ENCODE data around the gene CFAP119. TPM values are rescaled to one million over a fixed set of nuclear protein-coding genes. Genes with fewer than 3 reads are reported as not detected.

The CFAP119 gene
- total and polyA plus RNA-seq, 4 donors, result 0.33 to 2.7 (median 1.2) TPM

DNA sequence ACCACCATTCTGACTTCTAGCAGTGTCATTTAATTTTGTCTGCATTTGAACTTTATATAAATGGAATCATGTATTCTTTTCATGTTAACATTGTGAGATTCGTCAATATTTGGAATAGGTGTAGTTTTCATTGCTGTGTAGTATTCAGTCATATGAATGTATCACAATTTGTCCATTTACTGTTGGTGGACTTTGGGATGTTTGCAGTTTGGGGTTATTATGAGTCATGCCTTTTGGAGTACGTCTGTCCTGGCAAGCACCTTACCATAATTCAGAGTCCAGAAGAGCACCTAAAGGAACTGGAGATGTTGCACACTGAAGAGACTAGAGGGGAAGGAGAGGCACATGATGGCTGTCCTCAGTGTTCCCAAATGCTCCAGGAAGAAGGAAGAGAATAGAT, 16.8 kb downstream of the CFAP119 start (continued):
- TF ChIP-seq FOXA1 (IDR thresholded peaks at IDR 0.05), result no peak
- peak; percentile 90 for TF ChIP-seq RXRA (IDR thresholded peaks at IDR 0.05)
- TF ChIP-seq TAF1 (conservative IDR thresholded peaks at IDR 0.05), result no peak
- peak; percentile 45 for TF ChIP-seq YY1 (IDR thresholded peaks at IDR 0.05)

DNA sequence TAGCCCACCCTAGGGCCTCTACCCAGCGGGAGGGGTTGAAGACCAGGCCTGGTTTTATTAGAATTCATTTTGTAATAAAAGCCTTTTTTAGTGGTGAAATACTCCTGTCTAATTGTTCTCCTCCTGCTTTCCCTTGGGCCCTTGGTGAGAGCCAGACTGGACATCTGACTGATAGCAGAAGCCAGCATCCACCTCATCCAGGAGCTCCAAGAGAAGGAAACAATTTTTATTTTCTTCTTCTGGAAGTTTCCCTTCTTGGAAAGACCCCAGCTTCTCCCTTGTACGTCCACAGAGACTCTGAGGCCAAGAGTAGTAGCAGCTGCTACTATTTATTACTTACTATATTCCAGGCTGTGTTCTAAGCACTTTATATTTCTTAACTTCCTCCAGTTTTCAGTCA, 17.7 kb downstream of the CFAP119 start:
- H3K4me3 ChIP-seq (ENCODE audit: low read depth in 1 of 3, low read length in 3 of 3), result no peak overlapping the region
- TF ChIP-seq FOXA1 (IDR thresholded peaks at IDR 0.05), result no peak
- TF ChIP-seq HNF4G (IDR thresholded peaks at IDR 0.05), result no peak
- TF ChIP-seq EGR1 (IDR thresholded peaks at IDR 0.05; ENCODE audit: low read depth in 2 of 2), result no peak
- TF ChIP-seq RXRA (IDR thresholded peaks at IDR 0.05), result no peak
- TF ChIP-seq, protein P1, sequence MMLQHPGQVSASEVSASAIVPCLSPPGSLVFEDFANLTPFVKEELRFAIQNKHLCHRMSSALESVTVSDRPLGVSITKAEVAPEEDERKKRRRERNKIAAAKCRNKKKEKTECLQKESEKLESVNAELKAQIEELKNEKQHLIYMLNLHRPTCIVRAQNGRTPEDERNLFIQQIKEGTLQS (IDR thresholded peaks at IDR 0.05), result no peak
- TF ChIP-seq, protein P2, sequence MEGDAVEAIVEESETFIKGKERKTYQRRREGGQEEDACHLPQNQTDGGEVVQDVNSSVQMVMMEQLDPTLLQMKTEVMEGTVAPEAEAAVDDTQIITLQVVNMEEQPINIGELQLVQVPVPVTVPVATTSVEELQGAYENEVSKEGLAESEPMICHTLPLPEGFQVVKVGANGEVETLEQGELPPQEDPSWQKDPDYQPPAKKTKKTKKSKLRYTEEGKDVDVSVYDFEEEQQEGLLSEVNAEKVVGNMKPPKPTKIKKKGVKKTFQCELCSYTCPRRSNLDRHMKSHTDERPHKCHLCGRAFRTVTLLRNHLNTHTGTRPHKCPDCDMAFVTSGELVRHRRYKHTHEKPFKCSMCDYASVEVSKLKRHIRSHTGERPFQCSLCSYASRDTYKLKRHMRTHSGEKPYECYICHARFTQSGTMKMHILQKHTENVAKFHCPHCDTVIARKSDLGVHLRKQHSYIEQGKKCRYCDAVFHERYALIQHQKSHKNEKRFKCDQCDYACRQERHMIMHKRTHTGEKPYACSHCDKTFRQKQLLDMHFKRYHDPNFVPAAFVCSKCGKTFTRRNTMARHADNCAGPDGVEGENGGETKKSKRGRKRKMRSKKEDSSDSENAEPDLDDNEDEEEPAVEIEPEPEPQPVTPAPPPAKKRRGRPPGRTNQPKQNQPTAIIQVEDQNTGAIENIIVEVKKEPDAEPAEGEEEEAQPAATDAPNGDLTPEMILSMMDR (IDR thresholded peaks at IDR 0.05; ENCODE audit: low read depth, low read length, missing input control), result no peak
- TF ChIP-seq, protein P3, sequence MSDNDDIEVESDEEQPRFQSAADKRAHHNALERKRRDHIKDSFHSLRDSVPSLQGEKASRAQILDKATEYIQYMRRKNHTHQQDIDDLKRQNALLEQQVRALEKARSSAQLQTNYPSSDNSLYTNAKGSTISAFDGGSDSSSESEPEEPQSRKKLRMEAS (IDR thresholded peaks at IDR 0.05), result no peak
- TF ChIP-seq, protein P4, sequence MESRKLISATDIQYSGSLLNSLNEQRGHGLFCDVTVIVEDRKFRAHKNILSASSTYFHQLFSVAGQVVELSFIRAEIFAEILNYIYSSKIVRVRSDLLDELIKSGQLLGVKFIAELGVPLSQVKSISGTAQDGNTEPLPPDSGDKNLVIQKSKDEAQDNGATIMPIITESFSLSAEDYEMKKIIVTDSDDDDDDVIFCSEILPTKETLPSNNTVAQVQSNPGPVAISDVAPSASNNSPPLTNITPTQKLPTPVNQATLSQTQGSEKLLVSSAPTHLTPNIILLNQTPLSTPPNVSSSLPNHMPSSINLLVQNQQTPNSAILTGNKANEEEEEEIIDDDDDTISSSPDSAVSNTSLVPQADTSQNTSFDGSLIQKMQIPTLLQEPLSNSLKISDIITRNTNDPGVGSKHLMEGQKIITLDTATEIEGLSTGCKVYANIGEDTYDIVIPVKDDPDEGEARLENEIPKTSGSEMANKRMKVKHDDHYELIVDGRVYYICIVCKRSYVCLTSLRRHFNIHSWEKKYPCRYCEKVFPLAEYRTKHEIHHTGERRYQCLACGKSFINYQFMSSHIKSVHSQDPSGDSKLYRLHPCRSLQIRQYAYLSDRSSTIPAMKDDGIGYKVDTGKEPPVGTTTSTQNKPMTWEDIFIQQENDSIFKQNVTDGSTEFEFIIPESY (IDR thresholded peaks at IDR 0.05), result no peak
- TF ChIP-seq, protein P5, sequence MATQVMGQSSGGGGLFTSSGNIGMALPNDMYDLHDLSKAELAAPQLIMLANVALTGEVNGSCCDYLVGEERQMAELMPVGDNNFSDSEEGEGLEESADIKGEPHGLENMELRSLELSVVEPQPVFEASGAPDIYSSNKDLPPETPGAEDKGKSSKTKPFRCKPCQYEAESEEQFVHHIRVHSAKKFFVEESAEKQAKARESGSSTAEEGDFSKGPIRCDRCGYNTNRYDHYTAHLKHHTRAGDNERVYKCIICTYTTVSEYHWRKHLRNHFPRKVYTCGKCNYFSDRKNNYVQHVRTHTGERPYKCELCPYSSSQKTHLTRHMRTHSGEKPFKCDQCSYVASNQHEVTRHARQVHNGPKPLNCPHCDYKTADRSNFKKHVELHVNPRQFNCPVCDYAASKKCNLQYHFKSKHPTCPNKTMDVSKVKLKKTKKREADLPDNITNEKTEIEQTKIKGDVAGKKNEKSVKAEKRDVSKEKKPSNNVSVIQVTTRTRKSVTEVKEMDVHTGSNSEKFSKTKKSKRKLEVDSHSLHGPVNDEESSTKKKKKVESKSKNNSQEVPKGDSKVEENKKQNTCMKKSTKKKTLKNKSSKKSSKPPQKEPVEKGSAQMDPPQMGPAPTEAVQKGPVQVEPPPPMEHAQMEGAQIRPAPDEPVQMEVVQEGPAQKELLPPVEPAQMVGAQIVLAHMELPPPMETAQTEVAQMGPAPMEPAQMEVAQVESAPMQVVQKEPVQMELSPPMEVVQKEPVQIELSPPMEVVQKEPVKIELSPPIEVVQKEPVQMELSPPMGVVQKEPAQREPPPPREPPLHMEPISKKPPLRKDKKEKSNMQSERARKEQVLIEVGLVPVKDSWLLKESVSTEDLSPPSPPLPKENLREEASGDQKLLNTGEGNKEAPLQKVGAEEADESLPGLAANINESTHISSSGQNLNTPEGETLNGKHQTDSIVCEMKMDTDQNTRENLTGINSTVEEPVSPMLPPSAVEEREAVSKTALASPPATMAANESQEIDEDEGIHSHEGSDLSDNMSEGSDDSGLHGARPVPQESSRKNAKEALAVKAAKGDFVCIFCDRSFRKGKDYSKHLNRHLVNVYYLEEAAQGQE (IDR thresholded peaks at IDR 0.05), result no peak
- TF ChIP-seq GABPA (IDR thresholded peaks at IDR 0.05 in 1 of 2, conservative IDR thresholded peaks at IDR 0.05 in 1 of 2), result no peak
- no peak for TF ChIP-seq FOXA2 (IDR thresholded peaks at IDR 0.05)
- no peak for TF ChIP-seq JUND (IDR thresholded peaks at IDR 0.05)
- TF ChIP-seq YY1 (IDR thresholded peaks at IDR 0.05), result no peak
- no peak for TF ChIP-seq NR2F2 (IDR thresholded peaks at IDR 0.05)
- TF ChIP-seq HNF4A (conservative IDR thresholded peaks at IDR 0.05), result no peak
- no peak for TF ChIP-seq RAD21 (IDR thresholded peaks at IDR 0.05)
- TF ChIP-seq SP1 (IDR thresholded peaks at IDR 0.05), result no peak
- TF ChIP-seq TAF1 (conservative IDR thresholded peaks at IDR 0.05), result no peak
- H3K36me3 ChIP-seq (ENCODE audit: control insufficient read depth in 4 of 4, insufficient read depth in 3 of 4, low read depth in 1 of 4, low read length in 3 of 4), result peaks cover 0 to 3% (median 2%) of the 10 kb centered on the region in 4 donors
- H3K9me3 ChIP-seq (ENCODE audit: control insufficient read depth in 4 of 4, low read length in 3 of 4), result no peaks in the 10 kb centered on the region
- no peaks in the 10 kb centered on the region for H3K27me3 ChIP-seq (ENCODE audit: control insufficient read depth in 4 of 4, insufficient read depth in 4 of 4, low read length in 3 of 4)
- H3K27ac ChIP-seq (ENCODE audit: low read depth in 1 of 2, low read length in 2 of 2), result no peak overlapping the region
- DNase-seq (ENCODE audit: low spot score), result peak; percentile 29
- H3K4me1 ChIP-seq (ENCODE audit: control insufficient read depth in 4 of 4, insufficient read depth in 4 of 4, low read length in 3 of 4), result peaks cover 7 to 28% (median 16%) of the 10 kb centered on the region in 4 donors
- 86% methylated on average over 2 of the region's 2 CpGs for whole genome bisulfite sequencing
- no peak overlapping the region for H3K9ac ChIP-seq (ENCODE audit: low read depth in 1 of 2, low read length in 2 of 2)
